Hematopoietic multipotent progenitor cell (in vitro differentiated cells): ENCODE measurements around the gene THBD. TPM values are rescaled to one million over a fixed set of nuclear protein-coding genes. Genes with fewer than 3 reads are reported as not detected.
A peak's percentile ranks its signal among the peaks of the same experiment; 100 is the strongest.

Experiments used
- DNase-seq, 3 donors: peaks; one replicate each; pipeline ENCODE4 v3.0.0-alpha.2; 2011 to 2015; ENCODE audit warnings: low read depth in 2 of 3, low spot score in 2 of 3
- total RNA-seq: library from RNA; depleted of rRNA; stranded (reverse); fragments of >200 nt; gene quantifications from one replicate; pipeline ENCODE4 v1.2.3, GENCODE V29; 2012

THBD gene
- total RNA-seq, 1 donor, result 1.3 TPM

GRCh38 chr20:23037017-23037481 lies 12.4 kb downstream of the THBD start:
- no peak for DNase-seq

GRCh38 chr20:23036371-23036770 lies 13.1 kb downstream of the THBD start:
- DNase-seq, result no peak

GRCh38 chr20:23035731-23036130 lies 13.7 kb downstream of the THBD start:
- no peak for DNase-seq

GRCh38 chr20:23034721-23035671 lies 14.5 kb downstream of the THBD start, which contains the start of gene SSTR4:
Gene SSTR4, plus strand, starts transcription at chr20:23035312. Its CDS starts 172 bp downstream, at chr20:23035484.
- no peak for DNase-seq

- DNase-seq, result no peak
Observed at GRCh38 chr20:23033918-23034317, 15.6 kb downstream of the THBD start.

GRCh38 chr20:23032750-23033078 lies 16.8 kb downstream of the THBD start:
- DNase-seq, result no peak

GRCh38 chr20:23032056-23032749 lies 17.3 kb downstream of the THBD start:
- DNase-seq, result no peak

- no peak for DNase-seq
Observed at GRCh38 chr20:23031346-23031745, 18.1 kb downstream of the THBD start.

GRCh38 chr20:23029324-23029723 lies 20.1 kb downstream of the THBD start:
- no peak for DNase-seq

GRCh38 chr20:23028392-23028791 lies 21.1 kb downstream of the THBD start:
- no peak for DNase-seq

GRCh38 chr20:23027721-23028120 lies 21.8 kb downstream of the THBD start:
- peak in 1 of 3 donors; percentile 52 for DNase-seq

GRCh38 chr20:23025503-23025902 lies 24.0 kb downstream of the THBD start:
- DNase-seq, result peak in 2 of 3 donors; percentile 56 to 80

GRCh38 chr20:23024701-23025100 lies 24.8 kb downstream of the THBD start:
- DNase-seq, result no peak

GRCh38 chr20:23023621-23024177 lies 25.8 kb downstream of the THBD start:
- DNase-seq, result no peak

GRCh38 chr20:23022849-23023248 lies 26.6 kb downstream of the THBD start:
- DNase-seq, result no peak

- DNase-seq, result no peak
Observed at GRCh38 chr20:23021951-23022350, 27.5 kb downstream of the THBD start.

GRCh38 chr20:23021541-23021940 lies 27.9 kb downstream of the THBD start:
- DNase-seq, result peak in 1 of 3 donors; percentile 37

GRCh38 chr20:23020230-23021018 lies 29.0 kb downstream of the THBD start:
- DNase-seq, result no peak

GRCh38 chr20:23019403-23019802 lies 30.1 kb downstream of the THBD start:
- DNase-seq, result no peak

- no peak for DNase-seq
Observed at GRCh38 chr20:23018941-23019340, 30.5 kb downstream of the THBD start.

GRCh38 chr20:23018432-23018831 lies 31.0 kb downstream of the THBD start:
- no peak for DNase-seq
